A549 (cell line): ENCODE results near the gene MYO1E. TPM values are rescaled to one million over a fixed set of nuclear protein-coding genes. Genes with fewer than 3 reads are reported as not detected.

ENCODE experiments used
- ATAC-seq, 2 experiments: fragments of 200-7000 bp in 1 of 2; fragments of >200 bp in 1 of 2; cut with Nextera tagmentation in 1 of 2; cut with Tn5 transposase in 1 of 2; 3 replicates each; pipeline versions ENCODE4 v1.8.0 to v1.9.1; 2018 to 2020; ENCODE audit warnings: mild to moderate bottlenecking in 1 of 2, moderate library complexity in 1 of 2
- CTCF ChIA-PET: fragments of 300-600 bp; sonication (Branson Sonifier 250); formaldehyde crosslinking; extraction: SDS; loops from one replicate; lab custom pipeline; 2021; ENCODE audit warnings: antibody characterized with exemption, inconsistent platforms; lab: Yijun Ruan, JAX
- POLR2A ChIA-PET: fragments of 350-600 bp; formaldehyde crosslinking; extraction: SDS; loops from one replicate; lab custom pipeline; 2021; ENCODE audit warnings: antibody characterized with exemption, inconsistent platforms; lab: Yijun Ruan, JAX
- DNase-seq, 2 experiments: peaks; one replicate each; pipeline versions ENCODE4 v3.0.0 to v3.0.0-alpha.2; 2011 to 2016; ENCODE audit warnings: low read depth in 1 of 2, low spot score in 1 of 2
- FAIRE-seq: peaks from 2 replicates; lab custom pipeline; 2011; peaks lifted over from hg19 to GRCh38; lab: Jason Lieb, UNC
- H3K27ac ChIP-seq, 2 experiments: fragments of >200 bp; sonication (Bioruptor Twin); formaldehyde crosslinking; 3 replicates each; pipeline ENCODE4 v1.5.1; 2016 to 2017
- H3K4me1 ChIP-seq: fragments of >200 bp; sonication (Bioruptor Twin); formaldehyde crosslinking; 3 replicates; pipeline ENCODE4 v1.6.1; 2016
- H3K4me2 ChIP-seq: fragments of >200 bp; sonication (Bioruptor Twin); formaldehyde crosslinking; 3 replicates; pipeline ENCODE4 v1.6.1; 2016
- H3K4me3 ChIP-seq: fragments of >200 bp; sonication (Bioruptor Twin); formaldehyde crosslinking; 3 replicates; pipeline ENCODE4 v1.5.1; 2016
- H3K9me3 ChIP-seq: fragments of >200 bp; sonication (Bioruptor Twin); formaldehyde crosslinking; 3 replicates; pipeline ENCODE4 v1.6.1; 2016
- CBX2 ChIP-seq: fragments of 200-600 bp; sonication (generic); IDR thresholded peaks from 2 replicates; pipeline ENCODE4 v1.6.1; 2016; ENCODE audit warnings: low read depth, mild to moderate bottlenecking, borderline replicate concordance
- CHD4 ChIP-seq: fragments of 200-600 bp; sonication (generic); IDR thresholded peaks from 2 replicates; pipeline ENCODE4 v1.6.1; 2016; ENCODE audit warnings: antibody characterized with exemption, mild to moderate bottlenecking, borderline replicate concordance
- CTCF ChIP-seq: fragments of >200 bp; sonication (Bioruptor Twin); formaldehyde crosslinking; IDR thresholded peaks from 3 replicates; pipeline ENCODE4 v1.5.1; 2016
- EHF ChIP-seq: fragments of 250-450 bp; sonication (Bioruptor Pico); IDR thresholded peaks from 2 replicates; pipeline ENCODE4 v1.5.0; 2020; ENCODE audit warnings: mild to moderate bottlenecking
- EHMT2 ChIP-seq: fragments of 200-600 bp; sonication (generic); IDR thresholded peaks from 2 replicates; pipeline ENCODE4 v1.6.1; 2016; ENCODE audit warnings: antibody characterized with exemption, low read depth, mild to moderate bottlenecking, moderate library complexity
- ESRRA ChIP-seq: fragments of 150-350 bp; IDR thresholded peaks from 2 replicates; pipeline ENCODE4 v1.6.1; 2014; ENCODE audit warnings: mild to moderate bottlenecking, low read length, borderline replicate concordance
- FOSL2 ChIP-seq, 2 experiments: fragments of 450-650 bp in 1 of 2; fragments of >200 bp in 1 of 2; sonication (Bioruptor Twin) in 1 of 2; formaldehyde crosslinking; IDR thresholded peaks; 2 replicates each; pipeline versions ENCODE4 v1.5.0 to v1.6.1; 2016 to 2020; ENCODE audit warnings: mild to moderate bottlenecking in 1 of 2, moderate library complexity in 1 of 2
- GATA3 ChIP-seq: IDR thresholded peaks from 2 replicates; pipeline ENCODE4 v1.6.1; 2012; ENCODE audit warnings: borderline replicate concordance
- HMGXB4 ChIP-seq: fragments of 250-450 bp; sonication (Bioruptor Pico); IDR thresholded peaks from 2 replicates; pipeline ENCODE4 v1.5.0; 2021; ENCODE audit warnings: mild to moderate bottlenecking, moderate library complexity, borderline replicate concordance
- HOXB5 ChIP-seq: fragments of 250-450 bp; sonication (Bioruptor Pico); IDR thresholded peaks from 2 replicates; pipeline ENCODE4 v1.5.0; 2020; ENCODE audit warnings: mild to moderate bottlenecking, moderate library complexity
- JUNB ChIP-seq: fragments of >200 bp; sonication (Bioruptor Twin); formaldehyde crosslinking; IDR thresholded peaks from 2 replicates; pipeline ENCODE4 v1.6.1; 2016
- MAX ChIP-seq: IDR thresholded peaks from 2 replicates; pipeline ENCODE4 v1.6.1; 2012
- PBX3 ChIP-seq: IDR thresholded peaks from 2 replicates; pipeline ENCODE4 v1.6.1; 2012
- PHF8 ChIP-seq: fragments of 200-600 bp; sonication (generic); IDR thresholded peaks from 2 replicates; pipeline ENCODE4 v1.6.1; 2016; ENCODE audit warnings: low read depth, mild to moderate bottlenecking, antibody characterized with exemption, moderate library complexity, borderline replicate concordance
- POLR2A ChIP-seq: IDR thresholded peaks from 2 replicates; pipeline ENCODE4 v1.6.1; 2012; ENCODE audit warnings: mild to moderate bottlenecking, low read length
- POLR2AphosphoS2 ChIP-seq: conservative IDR thresholded peaks from 2 replicates; pipeline ENCODE4 v1.6.1; 2012; ENCODE audit warnings: low read length, improper control_type of control experiment, inconsistent platforms
- RAD21 ChIP-seq, 2 experiments: fragments of >200 bp in 1 of 2; sonication (Bioruptor Twin) in 1 of 2; formaldehyde crosslinking in 1 of 2; IDR thresholded peaks in 1 of 2; conservative IDR thresholded peaks in 1 of 2; 2 replicates in 1 of 2; 3 replicates in 1 of 2; pipeline ENCODE4 v1.6.1; 2012 to 2018; ENCODE audit warnings: inconsistent platforms in 1 of 2
- RARB ChIP-seq: fragments of 250-450 bp; sonication (Bioruptor Pico); IDR thresholded peaks from 2 replicates; pipeline ENCODE4 v1.8.0; 2021; ENCODE audit warnings: mild to moderate bottlenecking, moderate library complexity
- RCOR1 ChIP-seq: fragments of 150-350 bp; IDR thresholded peaks from 2 replicates; pipeline ENCODE4 v1.6.1; 2014; ENCODE audit warnings: antibody characterized with exemption, low read length, low read depth
- REST ChIP-seq: fragments of 200-600 bp; sonication (generic); IDR thresholded peaks from 2 replicates; pipeline ENCODE4 v1.6.1; 2016; ENCODE audit warnings: antibody characterized with exemption, mild to moderate bottlenecking, moderate library complexity
- RFX5 ChIP-seq: fragments of 450-650 bp; IDR thresholded peaks from 2 replicates; pipeline ENCODE4 v1.7.1; 2014; ENCODE audit warnings: antibody characterized with exemption, mild to moderate bottlenecking, moderate library complexity
- SMC3 ChIP-seq: fragments of >200 bp; sonication (Bioruptor Twin); formaldehyde crosslinking; IDR thresholded peaks from 3 replicates; pipeline ENCODE4 v1.6.1; 2018; ENCODE audit warnings: inconsistent platforms
- SREBF2 ChIP-seq: fragments of 450-650 bp; IDR thresholded peaks from 2 replicates; pipeline ENCODE4 v1.6.1; 2014; ENCODE audit warnings: mild to moderate bottlenecking, moderate library complexity
- USF2 ChIP-seq: fragments of 450-650 bp; IDR thresholded peaks from 2 replicates; pipeline ENCODE4 v1.6.1; 2014; ENCODE audit warnings: antibody characterized with exemption
- ZFP36 ChIP-seq: fragments of 450-650 bp; IDR thresholded peaks from 2 replicates; pipeline ENCODE4 v1.6.1; 2014; ENCODE audit warnings: borderline replicate concordance; ENCODE audit not compliant: partially characterized antibody
- ZNF302 ChIP-seq: fragments of 250-450 bp; sonication (Bioruptor Pico); IDR thresholded peaks from 2 replicates; pipeline ENCODE4 v1.9.0; 2021; ENCODE audit warnings: inconsistent platforms, mild to moderate bottlenecking, moderate library complexity
- ZSCAN20 ChIP-seq: fragments of 250-450 bp; sonication (Bioruptor Pico); IDR thresholded peaks from 2 replicates; pipeline ENCODE4 v1.8.0; 2022; ENCODE audit warnings: mild to moderate bottlenecking, moderate library complexity
- whole genome bisulfite sequencing: methylation state at CpG from one replicate; pipeline ENCODE4 v1.1.6; 2017; ENCODE audit errors: missing lambda C conversion rate; 5-methylcytosine and 5-hydroxymethylcytosine counted together
- polyA plus RNA-seq, 4 experiments: library from polyadenylated mRNA; depleted of rRNA in 3 of 4; stranded (reverse); fragments of >200 nt; fragmentation: RNase III in 1 of 4; extraction: RNeasy Plus Mini Kit Qiagen cat#74134 plus additional on column Dnase treatment in 1 of 4; gene quantifications; 2 replicates in 3 of 4; 3 replicates in 1 of 4; pipeline ENCODE4 v1.2.3, GENCODE V29; 2011 to 2017

Gene MYO1E
- polyA plus RNA-seq, 2 of the 4 experiments (the other 2 are of a cell fraction): 202 to 497 TPM

- TF ChIP-seq HOXB5 (CRISPR knock-in tag): 0 out of 2 replicates have a peak, but pooled peaks have one; percentile 56
- TF ChIP-seq ZSCAN20 (CRISPR knock-in tag): peak; percentile 39; the same call in 1 of the 2 replicates
- TF ChIP-seq SREBF2: no peak
- TF ChIP-seq ZFP36: no peak
- TF ChIP-seq ZNF302: no peak
- TF ChIP-seq GATA3: no peak
- no peak for TF ChIP-seq JUNB
Measured at GRCh38 chr15:59256482-59256881, 116.2 kb downstream of the MYO1E start (continued).

- no peaks in the 10 kb centered on the region for H3K9me3 ChIP-seq
- H3K4me2 ChIP-seq: peak overlapping the region; percentile 63
- FAIRE-seq (peak; percentile 100), DNase-seq (peak; percentile 95 to 98), ATAC-seq (peak; percentile 67 to 76)
- peak overlapping the region; percentile 90 to 91 for H3K27ac ChIP-seq
- 13% methylated on average over 7 of the region's 7 CpGs for WGBS
- CTCF ChIA-PET: interaction anchor here (0.6 to 3.3 kb wide), 7 partner anchors 9 to 1289 kb away, joined by 3 to 31 read pairs (median 4); no protein-coding TSS in a partner anchor
- peaks cover 94% of the 10 kb centered on the region for H3K4me1 ChIP-seq
- H3K4me3 ChIP-seq: no peak overlapping the region; the same call in 2 of the 3 replicates
- POLR2A ChIA-PET: interaction anchor here (0.9 to 1.6 kb wide), 5 partner anchors 9 to 117 kb away, joined by 3 to 5 read pairs (median 4); partner anchors contain the start of gene MYO1E
- TF ChIP-seq RFX5: no peak
- no peak for TF ChIP-seq POLR2A
- TF ChIP-seq FOSL2 (IDR thresholded peaks at IDR 0.05): peak; percentile 73
- peak; percentile 85 for TF ChIP-seq FOSL2 (CRISPR knock-in tag; IDR thresholded peaks at IDR 0.05)
- no peak for TF ChIP-seq USF2
- peak; percentile 81 for TF ChIP-seq PBX3
- no peak for TF ChIP-seq REST
- no peak for TF ChIP-seq EHMT2
- no peak; the same call in 1 of the 2 replicates for TF ChIP-seq HOXB5 (CRISPR knock-in tag)
- TF ChIP-seq PHF8: no peak
- TF ChIP-seq GATA3: peak; percentile 100
- TF ChIP-seq CTCF: no peak
- no peak for TF ChIP-seq RCOR1
- TF ChIP-seq HMGXB4 (CRISPR knock-in tag): no peak
- peak; percentile 35; the same call in 2 of the 3 replicates for TF ChIP-seq SMC3
- no peak; the same call in 1 of the 2 replicates for TF ChIP-seq RARB (CRISPR knock-in tag)
- TF ChIP-seq CHD4: no peak
- TF ChIP-seq MAX: peak; percentile 83
- no peak for TF ChIP-seq CBX2
- TF ChIP-seq JUNB: peak; percentile 95
- TF ChIP-seq POLR2AphosphoS2: no peak; the same call in 1 of the 2 replicates
- TF ChIP-seq EHF (CRISPR knock-in tag): no peak
- TF ChIP-seq RAD21 (conservative IDR thresholded peaks at IDR 0.05 in 1 of 2, IDR thresholded peaks at IDR 0.05 in 1 of 2): peak; percentile 37 to 61; a peak in 4 of 5 replicates
- TF ChIP-seq SREBF2: no peak
- no peak for TF ChIP-seq ESRRA
Measured at GRCh38 chr15:59255680-59256336, 116.9 kb downstream of the MYO1E start.
